Measurements from ENCODE around the gene PAX5. TPM values are rescaled to one million over a fixed set of nuclear protein-coding genes. Genes with fewer than 3 reads are reported as not detected.
A peak's percentile ranks its signal among the peaks of the same experiment; 100 is the strongest.

Gene PAX5
- total and polyA plus RNA-seq, 2 of the 13 experiments (the other 11 are each of a cell fraction or from before 2014, with no cell fraction given): not detected

DNA sequence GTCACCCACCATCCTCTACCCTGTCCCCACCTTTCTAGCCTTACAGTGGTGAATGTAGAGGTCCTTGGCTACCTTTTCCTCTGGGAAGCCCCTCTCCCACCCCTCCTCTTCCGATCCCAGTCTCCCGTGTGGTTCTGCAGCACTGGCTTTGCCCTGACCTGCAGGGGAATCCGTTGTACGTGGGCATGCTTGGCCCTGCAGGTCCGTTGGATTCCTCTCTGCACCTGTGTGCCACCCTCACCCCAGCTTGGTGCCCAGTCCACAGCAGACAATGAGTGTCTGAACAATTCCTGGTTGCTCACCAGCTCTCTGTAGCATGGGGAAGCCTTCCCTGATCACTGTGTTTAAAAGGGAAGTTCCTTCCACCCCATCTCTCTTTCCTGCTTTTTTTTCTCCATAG is 185.1 kb downstream of the PAX5 start (continued):
- TF ChIP-seq, protein P1, sequence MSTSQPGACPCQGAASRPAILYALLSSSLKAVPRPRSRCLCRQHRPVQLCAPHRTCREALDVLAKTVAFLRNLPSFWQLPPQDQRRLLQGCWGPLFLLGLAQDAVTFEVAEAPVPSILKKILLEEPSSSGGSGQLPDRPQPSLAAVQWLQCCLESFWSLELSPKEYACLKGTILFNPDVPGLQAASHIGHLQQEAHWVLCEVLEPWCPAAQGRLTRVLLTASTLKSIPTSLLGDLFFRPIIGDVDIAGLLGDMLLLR (CRISPR knock-in tag; IDR thresholded peaks at IDR 0.05): no peak

GRCh38 chr9:36847781-36848673 is 186.0 kb downstream of the PAX5 start:
- ChIA-PET CTCF (ENCODE audit: low intra/inter-chr PET ratio, low total read pairs) (no interaction called here), POLR2A (no interaction called here)
- no peaks in the 10 kb centered on the region for H3K36me3 ChIP-seq (replicated peaks in 1 of 2; ENCODE audit: control insufficient read depth in 1 of 2, insufficient read depth in 2 of 2, low read length in 2 of 2)
- H3K4me2 ChIP-seq (ENCODE audit: low read depth, low read length): no peak overlapping the region
- peak; percentile 14; the same call in 2 of the 3 replicates for ATAC-seq
- in situ Hi-C loops (cut with HindIII; ENCODE audit: extremely low pct_ligation_motif_present, low pct_unique_long_range_greater_than_20kb): no loop called here
- no peaks in the 10 kb centered on the region for H3K4me1 ChIP-seq (ENCODE audit: insufficient read depth, low read length)
- 24% methylated on average over 8 of the region's 22 CpGs for WGBS (ENCODE audit: low lambda C conversion rate)
- no peaks in the 10 kb centered on the region for H4K20me1 ChIP-seq (ENCODE audit: insufficient read depth, low read length)
- no peak for FAIRE-seq
- no TSS peak for BruUV-seq (replicated peaks)
- no peak overlapping the region for H3K4me3 ChIP-seq (replicated peaks in 1 of 3; ENCODE audit: insufficient read depth in 1 of 3, low read depth in 2 of 3, low read length in 3 of 3)
- no peaks in the 10 kb centered on the region for H3K9me3 ChIP-seq (ENCODE audit: low read length)
- H3K9ac ChIP-seq (ENCODE audit: insufficient read depth, low read depth, low read length): no peak overlapping the region
- intact Hi-C loops (cut with micrococcal nuclease; ENCODE audit: unreplicated experiment): no loop called here
- H2AFZ ChIP-seq (ENCODE audit: low read length): no peak overlapping the region
- no peak overlapping the region for H3K27ac ChIP-seq (ENCODE audit: extremely low read length, insufficient read depth, low read length)
- no peak for TF ChIP-seq SNAPC2 (CRISPR knock-in tag; IDR thresholded peaks at IDR 0.05)
- DNase-seq (ENCODE audit: low spot score): no peak
- H3K27me3 ChIP-seq (ENCODE audit: control insufficient read depth in 1 of 2, insufficient read depth in 2 of 2, low read length in 2 of 2): peaks cover 7 to 21% of the 10 kb centered on the region in 2 experiments; a peak in 2 of 5 replicates
- H3K79me2 ChIP-seq (ENCODE audit: insufficient read depth, low read length): no peaks in the 10 kb centered on the region

- peaks cover 9 to 22% of the 10 kb centered on the region in 2 experiments; a peak in 3 of 5 replicates for H3K27me3 ChIP-seq (ENCODE audit: control insufficient read depth in 1 of 2, insufficient read depth in 2 of 2, low read length in 2 of 2)
- DNase-seq (ENCODE audit: low spot score): no peak
- ATAC-seq: no peak
- POLR2A ChIA-PET: no interaction called here
- no peak overlapping the region for H3K4me2 ChIP-seq (ENCODE audit: low read depth, low read length)
- H3K27ac ChIP-seq (ENCODE audit: extremely low read length, insufficient read depth, low read length): no peak overlapping the region
- H3K9me3 ChIP-seq (ENCODE audit: low read length): no peaks in the 10 kb centered on the region
- WGBS (ENCODE audit: low lambda C conversion rate): 42% methylated on average over 8 of the region's 8 CpGs
- FAIRE-seq: no peak
- intact Hi-C loops (cut with micrococcal nuclease; ENCODE audit: unreplicated experiment) (no loop called here), in situ Hi-C loops (cut with HindIII; ENCODE audit: extremely low pct_ligation_motif_present, low pct_unique_long_range_greater_than_20kb) (no loop called here)
- H3K79me2 ChIP-seq (ENCODE audit: insufficient read depth, low read length): no peaks in the 10 kb centered on the region
- CTCF ChIA-PET (ENCODE audit: low intra/inter-chr PET ratio, low total read pairs): no interaction called here
- H3K4me1 ChIP-seq (ENCODE audit: insufficient read depth, low read length): peaks cover 11% of the 10 kb centered on the region
- BruUV-seq (replicated peaks): no TSS peak
- no peak overlapping the region for H3K4me3 ChIP-seq (replicated peaks in 1 of 3; ENCODE audit: insufficient read depth in 1 of 3, low read depth in 2 of 3, low read length in 3 of 3)
- H3K36me3 ChIP-seq (replicated peaks in 1 of 2; ENCODE audit: control insufficient read depth in 1 of 2, insufficient read depth in 2 of 2, low read length in 2 of 2): no peaks in the 10 kb centered on the region
- H3K9ac ChIP-seq (ENCODE audit: insufficient read depth, low read depth, low read length): no peak overlapping the region
- no peaks in the 10 kb centered on the region for H4K20me1 ChIP-seq (ENCODE audit: insufficient read depth, low read length)
- H2AFZ ChIP-seq (ENCODE audit: low read length): no peak overlapping the region
- TF ChIP-seq NFIB (CRISPR knock-in tag; IDR thresholded peaks at IDR 0.05; ENCODE audit: borderline replicate concordance) (no peak), TOPORS (CRISPR knock-in tag; IDR thresholded peaks at IDR 0.05) (no peak), ZBTB39 (CRISPR knock-in tag; IDR thresholded peaks at IDR 0.05) (no peak), XRCC5 (optimal IDR thresholded peaks at IDR 0.05; ENCODE audit: low read length) (no peak), FOXA1 (IDR thresholded peaks at IDR 0.05) (no peak), FOXA1 (CRISPR knock-in tag; IDR thresholded peaks at IDR 0.05) (no peak), ZFP36 (IDR thresholded peaks at IDR 0.05; ENCODE audit: borderline replicate concordance, low read depth, low read length, partially characterized antibody) (no peak), TP53 (CRISPR knock-in tag; conservative IDR thresholded peaks at IDR 0.05) (no peak), ZNF317 (CRISPR knock-in tag; IDR thresholded peaks at IDR 0.05) (no peak), TEAD2 (CRISPR knock-in tag; IDR thresholded peaks at IDR 0.05) (no peak), THRA (CRISPR knock-in tag; IDR thresholded peaks at IDR 0.05; ENCODE audit: borderline replicate concordance) (no peak)
Observed at GRCh38 chr9:36846621-36847020, 187.4 kb downstream of the PAX5 start.

Data from HepG2 (cell line).